Hepatocyte (in vitro differentiated cells): ENCODE data around the gene TBC1D24. TPM values are rescaled to one million over a fixed set of nuclear protein-coding genes. Genes with fewer than 3 reads are reported as not detected.
"Not testable (repeated sequence)": the region's sequence is repeated elsewhere in the genome, so short reads cannot be mapped to it uniquely, and the experiment has no call there.

Experiments
- DNase-seq: peaks from one replicate; pipeline ENCODE4 v3.0.0-alpha.2; 2016; ENCODE audit warnings: low spot score
- H2AFZ ChIP-seq: fragments of 200-600 bp; sonication (generic); 2 replicates; pipeline ENCODE4 v1.6.0; 2016; ENCODE audit warnings: antibody characterized with exemption, mild to moderate bottlenecking
- H3K27ac ChIP-seq: fragments of 200-600 bp; sonication (generic); 2 replicates; pipeline ENCODE4 v1.5.1; 2016; ENCODE audit warnings: mild to moderate bottlenecking
- H3K27me3 ChIP-seq: fragments of 200-600 bp; sonication (generic); 2 replicates; pipeline ENCODE4 v1.6.1; 2016
- H3K36me3 ChIP-seq: fragments of 200-600 bp; sonication (generic); replicated peaks from 2 replicates; pipeline ENCODE4 v1.5.1; 2016; ENCODE audit warnings: low read depth; ENCODE audit not compliant: insufficient read depth
- H3K4me1 ChIP-seq: fragments of 200-600 bp; sonication (generic); 2 replicates; pipeline ENCODE4 v1.5.1; 2016; ENCODE audit warnings: mild to moderate bottlenecking, moderate library complexity; ENCODE audit not compliant: insufficient read depth
- H3K4me2 ChIP-seq: fragments of 200-600 bp; sonication (generic); 2 replicates; pipeline ENCODE4 v1.6.0; 2016
- H3K4me3 ChIP-seq: fragments of 200-600 bp; sonication (generic); 2 replicates; pipeline ENCODE4 v1.5.1; 2016; ENCODE audit warnings: mild to moderate bottlenecking
- H3K79me2 ChIP-seq: fragments of 200-600 bp; sonication (generic); 2 replicates; pipeline ENCODE4 v1.6.0; 2017; ENCODE audit warnings: mild to moderate bottlenecking
- H3K9me2 ChIP-seq: fragments of 200-600 bp; sonication (generic); replicated peaks from 2 replicates; pipeline ENCODE4 v1.6.0; 2017; ENCODE audit warnings: mild to moderate bottlenecking; ENCODE audit not compliant: insufficient read depth
- H3K9me3 ChIP-seq: fragments of 200-600 bp; sonication (generic); 2 replicates; pipeline ENCODE4 v1.5.1; 2016; ENCODE audit warnings: low read depth, mild to moderate bottlenecking
- H4K20me1 ChIP-seq: fragments of 200-600 bp; sonication (generic); 2 replicates; pipeline ENCODE4 v1.6.0; 2016; ENCODE audit warnings: mild to moderate bottlenecking; ENCODE audit not compliant: insufficient read depth, poor library complexity, severe bottlenecking
- CTCF ChIP-seq: fragments of 200-600 bp; sonication (generic); IDR thresholded peaks from 2 replicates; pipeline ENCODE4 v1.5.1; 2016; ENCODE audit warnings: antibody characterized with exemption, mild to moderate bottlenecking; ENCODE audit not compliant: poor library complexity
- WGBS: methylation state at CpG from one replicate; pipeline ENCODE4 v1.1.6; 2016; ENCODE audit warnings: low lambda C conversion rate; ENCODE audit errors: missing lambda C conversion rate; 5-methylcytosine and 5-hydroxymethylcytosine counted together
- polyA plus RNA-seq: library from polyadenylated mRNA; unstranded; fragments of >200 nt; fragmentation: Nextera tagmentation; extraction: Ambion mirVana; gene quantifications from 2 replicates; pipeline ENCODE4 v1.2.1, GENCODE V29; 2016
- total RNA-seq: library from RNA; depleted of rRNA; stranded (reverse); fragments of >200 nt; gene quantifications from 2 replicates; pipeline ENCODE4 v1.2.3, GENCODE V29; 2014

The TBC1D24 gene
- total and polyA plus RNA-seq, 2 experiments from 2014 or later = 8.3 to 13.6 TPM

GRCh38 chr16:2539845-2540458 lies 65.0 kb downstream of the TBC1D24 start:
- not testable (repeated sequence) for H3K4me3 ChIP-seq, H3K27me3 ChIP-seq, H3K36me3 ChIP-seq, H3K9me2 ChIP-seq, H2AFZ ChIP-seq, H3K27ac ChIP-seq, H3K9me3 ChIP-seq
- peak; percentile 23 for DNase-seq
- Histone ChIP-seq H3K4me1 (peaks cover 12% of the 10 kb centered on the region), H4K20me1 (peaks cover 36% of the 10 kb centered on the region), H3K79me2 (peaks cover 52% of the 10 kb centered on the region), H3K4me2 (peak overlapping the region; percentile 91)
- 74% methylated on average over 14 of the region's 14 CpGs for WGBS
- TF ChIP-seq CTCF = peak; percentile 50

- H3K4me1 ChIP-seq = peaks cover 12% of the 10 kb centered on the region
- H3K79me2 ChIP-seq = peaks cover 62% of the 10 kb centered on the region
- H3K36me3 ChIP-seq, H3K9me3 ChIP-seq, H2AFZ ChIP-seq, H3K4me2 ChIP-seq, H3K4me3 ChIP-seq, H3K9me2 ChIP-seq, H3K27me3 ChIP-seq, DNase-seq, H3K27ac ChIP-seq: not testable (repeated sequence)
- 92% methylated on average over 4 of the region's 4 CpGs for WGBS
- peaks cover 43% of the 10 kb centered on the region for H4K20me1 ChIP-seq
Measured at GRCh38 chr16:2540912-2541311, 66.0 kb downstream of the TBC1D24 start.

- not testable (repeated sequence) for H3K4me3 ChIP-seq, H2AFZ ChIP-seq, H3K9me2 ChIP-seq, H3K27me3 ChIP-seq, H3K4me2 ChIP-seq, H3K36me3 ChIP-seq, H3K27ac ChIP-seq, H3K9me3 ChIP-seq
- H3K79me2 ChIP-seq = peaks cover 67% of the 10 kb centered on the region
- H3K4me1 ChIP-seq = peaks cover 12% of the 10 kb centered on the region
- H4K20me1 ChIP-seq = peaks cover 44% of the 10 kb centered on the region
- DNase-seq = peak; percentile 41
- 78% methylated on average over 6 of the region's 6 CpGs for WGBS
Measured at GRCh38 chr16:2541409-2541808, 66.5 kb downstream of the TBC1D24 start.

GRCh38 chr16:2543771-2544170 lies 68.8 kb downstream of the TBC1D24 start:
- not testable (repeated sequence) for H3K9me3 ChIP-seq, H3K4me3 ChIP-seq, H3K9me2 ChIP-seq, H3K4me2 ChIP-seq, H3K27ac ChIP-seq, H3K27me3 ChIP-seq, H2AFZ ChIP-seq, DNase-seq, H3K36me3 ChIP-seq
- peaks cover 67% of the 10 kb centered on the region for H3K79me2 ChIP-seq
- WGBS = 91% methylated on average over 14 of the region's 14 CpGs
- H4K20me1 ChIP-seq = peaks cover 41% of the 10 kb centered on the region
- peaks cover 12% of the 10 kb centered on the region for H3K4me1 ChIP-seq

GRCh38 chr16:2550283-2550878 lies 75.5 kb downstream of the TBC1D24 start:
- not testable (repeated sequence) for H3K9me2 ChIP-seq, H3K4me1 ChIP-seq, H3K27me3 ChIP-seq, H3K4me2 ChIP-seq, H2AFZ ChIP-seq, H3K27ac ChIP-seq, H4K20me1 ChIP-seq, H3K4me3 ChIP-seq, H3K9me3 ChIP-seq, H3K36me3 ChIP-seq, DNase-seq
- no CpG with 5 or more reads among the region's 14 CpGs for WGBS
- H3K79me2 ChIP-seq = peaks cover 16% of the 10 kb centered on the region
